OCI-LY3 (cell line): Measurements from ENCODE around the gene GPRIN2.
"Not testable (repeated sequence)": the region's sequence is repeated elsewhere in the genome, so short reads cannot be mapped to it uniquely, and the experiment has no call there.

Experiments used
- EZH2phosphoT487 ChIP-seq: fragments of 200-600 bp; shearing (Covaris generic); IDR thresholded peaks from 2 replicates; pipeline ENCODE4 v1.6.1; 2018; ENCODE audit warnings: antibody characterized with exemption, mixed run types, low read depth
- TF ChIP-seq, protein P1 (sequence below): fragments of 200-600, 300-600 bp; sonication (generic); IDR thresholded peaks from 2 replicates; pipeline ENCODE4 v1.5.1; 2014; ENCODE audit warnings: antibody characterized with exemption, low read length, low read depth

DNA sequence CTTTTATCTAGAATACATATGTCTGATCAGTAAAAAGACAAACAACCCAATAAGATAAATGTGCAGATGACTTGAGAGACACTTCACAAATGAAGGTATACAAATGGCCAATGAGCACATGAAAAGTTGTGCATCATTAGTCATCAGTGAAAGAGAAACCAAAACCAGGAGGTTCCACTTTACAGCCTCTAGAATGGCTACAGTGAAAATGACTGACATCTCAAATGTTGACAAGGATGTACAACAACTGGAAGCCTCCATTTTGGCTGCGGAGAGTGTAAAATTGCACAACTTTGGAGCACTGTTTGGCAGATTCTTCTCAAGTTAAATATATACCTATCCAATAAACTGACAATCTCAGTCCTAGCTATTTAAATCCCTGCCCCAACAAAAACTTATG is 44.1 kb upstream of the GPRIN2 start:
- TF ChIP-seq, protein P1, sequence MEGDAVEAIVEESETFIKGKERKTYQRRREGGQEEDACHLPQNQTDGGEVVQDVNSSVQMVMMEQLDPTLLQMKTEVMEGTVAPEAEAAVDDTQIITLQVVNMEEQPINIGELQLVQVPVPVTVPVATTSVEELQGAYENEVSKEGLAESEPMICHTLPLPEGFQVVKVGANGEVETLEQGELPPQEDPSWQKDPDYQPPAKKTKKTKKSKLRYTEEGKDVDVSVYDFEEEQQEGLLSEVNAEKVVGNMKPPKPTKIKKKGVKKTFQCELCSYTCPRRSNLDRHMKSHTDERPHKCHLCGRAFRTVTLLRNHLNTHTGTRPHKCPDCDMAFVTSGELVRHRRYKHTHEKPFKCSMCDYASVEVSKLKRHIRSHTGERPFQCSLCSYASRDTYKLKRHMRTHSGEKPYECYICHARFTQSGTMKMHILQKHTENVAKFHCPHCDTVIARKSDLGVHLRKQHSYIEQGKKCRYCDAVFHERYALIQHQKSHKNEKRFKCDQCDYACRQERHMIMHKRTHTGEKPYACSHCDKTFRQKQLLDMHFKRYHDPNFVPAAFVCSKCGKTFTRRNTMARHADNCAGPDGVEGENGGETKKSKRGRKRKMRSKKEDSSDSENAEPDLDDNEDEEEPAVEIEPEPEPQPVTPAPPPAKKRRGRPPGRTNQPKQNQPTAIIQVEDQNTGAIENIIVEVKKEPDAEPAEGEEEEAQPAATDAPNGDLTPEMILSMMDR, result not testable (repeated sequence)
- not testable (repeated sequence) for TF ChIP-seq EZH2phosphoT487
